PC-9 (cell line): ENCODE results near the gene ADAT3. TPM values are rescaled to one million over a fixed set of nuclear protein-coding genes. Genes with fewer than 3 reads are reported as not detected.
A peak's percentile ranks its signal among the peaks of the same experiment; 100 is the strongest.

ENCODE experiments used
- BruUV-seq: library from RNA; stranded (reverse); fragments of 400-500 nt; replicated peaks from 2 replicates; lab custom pipeline; 2021; lab: Mats Ljungman, UMichigan
- CTCF ChIA-PET: fragments of 300-600 bp; sonication (Branson Sonifier 250); formaldehyde crosslinking; loops from one replicate; lab custom pipeline; 2022; ENCODE audit warnings: antibody characterized with exemption; lab: Charles Lee
- POLR2A ChIA-PET: fragments of 300-600 bp; sonication (Branson Sonifier 250); formaldehyde crosslinking; loops from one replicate; lab custom pipeline; 2022; ENCODE audit warnings: antibody characterized with exemption; ENCODE audit not compliant: unreplicated experiment; lab: Charles Lee
- DNase-seq, 2 experiments: peaks; one replicate each; pipeline versions ENCODE4 v3.0.0 to v3.0.0-alpha.2; 2015 to 2022; ENCODE audit warnings: mixed read lengths in 1 of 2
- H2AFZ ChIP-seq: fragments of 200-600 bp; sonication (generic); 2 replicates; pipeline ENCODE4 v1.8.1; 2017; ENCODE audit warnings: antibody characterized with exemption
- H3F3A ChIP-seq: fragments of 200-600 bp; sonication (generic); 2 replicates; pipeline ENCODE4 v1.8.1; 2017; ENCODE audit warnings: antibody characterized with exemption, mild to moderate bottlenecking, low read depth; ENCODE audit not compliant: insufficient read depth
- H3K27ac ChIP-seq: fragments of 200-600 bp; sonication (generic); 2 replicates; pipeline ENCODE4 v1.6.1; 2016; ENCODE audit warnings: mixed run types
- H3K27me3 ChIP-seq: fragments of 200-600 bp; sonication (generic); 2 replicates; pipeline ENCODE4 v1.6.1; 2016; ENCODE audit warnings: low read depth, mixed run types; ENCODE audit not compliant: insufficient read depth
- H3K36me3 ChIP-seq: fragments of 200-600 bp; sonication (generic); 2 replicates; pipeline ENCODE4 v1.6.1; 2016; ENCODE audit warnings: low read depth, mixed run types
- H3K4me1 ChIP-seq: fragments of 200-600 bp; sonication (generic); replicated peaks from 2 replicates; pipeline ENCODE4 v1.6.1; 2016; ENCODE audit warnings: mixed run types; ENCODE audit not compliant: insufficient read depth
- H3K4me2 ChIP-seq: fragments of 200-600 bp; sonication (generic); 2 replicates; pipeline ENCODE4 v1.6.1; 2017; ENCODE audit warnings: mixed run types
- H3K4me3 ChIP-seq: fragments of 200-600 bp; sonication (generic); 2 replicates; pipeline ENCODE4 v1.6.1; 2016; ENCODE audit warnings: mixed run types
- H3K79me2 ChIP-seq: fragments of 200-600 bp; sonication (generic); 2 replicates; pipeline ENCODE4 v1.6.1; 2017; ENCODE audit warnings: low read depth, mixed run types
- H3K9me2 ChIP-seq: fragments of 200-600 bp; sonication (generic); 2 replicates; pipeline ENCODE4 v1.8.1; 2017; ENCODE audit warnings: mild to moderate bottlenecking; ENCODE audit not compliant: insufficient read depth
- H3K9me3 ChIP-seq: fragments of 200-600 bp; sonication (generic); 2 replicates; pipeline ENCODE4 v1.8.1; 2016; ENCODE audit warnings: low read depth; ENCODE audit not compliant: insufficient read depth
- H4K20me1 ChIP-seq: fragments of 200-600 bp; sonication (generic); 2 replicates; pipeline ENCODE4 v1.8.1; 2017; ENCODE audit not compliant: insufficient read depth
- CTCF ChIP-seq: fragments of 200-600 bp; sonication (generic); conservative IDR thresholded peaks from 2 replicates; pipeline ENCODE4 v1.6.1; 2017; ENCODE audit warnings: mixed run types, antibody characterized with exemption, mild to moderate bottlenecking, moderate library complexity
- EZH2 ChIP-seq: fragments of 200-600 bp; sonication (generic); IDR thresholded peaks from 2 replicates; pipeline ENCODE4 v1.8.0; 2017; ENCODE audit warnings: antibody characterized with exemption, low read depth
- intact Hi-C: fragments of 100-400 bp; cut with micrococcal nuclease; formaldehyde crosslinking; loops from one replicate; pipeline ENCODE4 v1.10.0; 2022; ENCODE audit not compliant: unreplicated experiment
- total RNA-seq: library from RNA; stranded (reverse); gene quantifications from 2 replicates; pipeline ENCODE4 v1.2.3, GENCODE V29; 2021

Gene ADAT3
- total RNA-seq, 1 experiment from 2014 or later = 7.8 TPM

DNA sequence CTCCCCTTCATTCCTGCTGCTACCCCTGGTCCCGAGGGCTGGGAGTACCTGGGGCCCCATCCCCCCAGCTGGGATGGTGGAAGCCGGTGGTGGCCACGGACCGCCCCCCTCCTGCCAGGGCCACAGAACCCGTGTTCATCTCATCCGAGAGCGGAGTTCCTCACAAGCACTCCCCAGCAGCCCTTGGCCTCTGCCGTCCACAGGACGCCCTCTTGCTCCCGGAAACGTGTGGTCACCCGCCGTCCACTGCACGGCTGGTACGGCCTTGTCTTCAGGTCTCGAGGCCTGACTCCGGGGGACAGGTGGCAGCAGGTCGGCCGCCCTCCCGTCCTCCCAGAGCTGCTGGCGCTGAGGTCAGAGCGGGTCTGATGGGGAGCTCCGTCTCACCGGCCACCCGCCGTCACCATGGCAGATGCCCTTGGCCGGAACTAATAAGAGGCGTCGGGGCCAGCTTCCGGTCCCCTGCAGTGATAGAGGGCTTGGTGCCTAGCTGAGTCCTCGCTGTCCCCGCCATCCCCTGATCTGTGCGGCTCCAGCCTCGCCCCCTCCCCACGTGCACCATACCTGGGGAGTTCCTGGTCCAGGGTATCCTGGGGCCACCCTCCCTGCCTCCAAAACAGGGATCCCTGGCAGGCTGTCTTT is 19.2 kb downstream of the ADAT3 start:
- H3K4me2 ChIP-seq = no peak overlapping the region
- H3K27ac ChIP-seq = no peak overlapping the region
- TF ChIP-seq EZH2 (no peak), CTCF (no peak)
- ChIA-PET POLR2A (no interaction called here), CTCF (no interaction called here)
- H3K4me1 ChIP-seq = no peaks in the 10 kb centered on the region
- no peaks in the 10 kb centered on the region for H4K20me1 ChIP-seq
- H3K9me3 ChIP-seq = no peaks in the 10 kb centered on the region
- H3K79me2 ChIP-seq = no peaks in the 10 kb centered on the region
- no peaks in the 10 kb centered on the region for H3K9me2 ChIP-seq
- no peak for DNase-seq
- H3K27me3 ChIP-seq = no peaks in the 10 kb centered on the region
- H3K4me3 ChIP-seq = no peak overlapping the region
- no peak overlapping the region for H2AFZ ChIP-seq
- no peaks in the 10 kb centered on the region; the same call in 1 of the 2 replicates for H3F3A ChIP-seq
- no TSS peak for BruUV-seq
- H3K36me3 ChIP-seq = no peaks in the 10 kb centered on the region
- intact Hi-C loops = loop anchor here (10.0 kb wide), 1 partner anchor 690 kb away; no protein-coding TSS in a partner anchor

DNA sequence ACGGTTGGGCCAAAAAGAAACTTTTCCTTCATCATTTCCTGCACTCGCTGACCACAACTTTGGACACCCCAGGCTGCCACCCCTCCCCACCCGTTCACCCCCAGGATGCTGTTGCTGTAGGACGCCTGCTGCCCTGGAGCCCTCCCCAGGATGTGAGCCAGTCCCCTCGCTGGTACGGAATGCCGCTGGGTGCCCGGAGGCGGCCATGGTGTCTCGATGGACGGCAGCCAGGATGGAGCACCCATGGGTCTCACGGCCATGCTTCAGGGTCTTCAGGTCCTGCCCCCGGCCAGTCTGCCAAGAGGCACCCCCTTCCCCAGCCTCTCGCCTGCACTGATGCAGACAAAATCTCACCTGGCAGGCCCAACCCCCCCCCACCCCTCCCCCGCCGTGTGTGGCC is 20.3 kb downstream of the ADAT3 start:
- Histone ChIP-seq H3K27me3 (no peaks in the 10 kb centered on the region), H3K9me2 (no peaks in the 10 kb centered on the region), H3K4me3 (no peak overlapping the region), H2AFZ (no peak overlapping the region), H3K79me2 (no peaks in the 10 kb centered on the region), H3K4me1 (no peaks in the 10 kb centered on the region), H3K36me3 (no peaks in the 10 kb centered on the region), H3K9me3 (no peaks in the 10 kb centered on the region), H3K4me2 (no peak overlapping the region), H3F3A (no peaks in the 10 kb centered on the region; the same call in 1 of the 2 replicates), H4K20me1 (no peaks in the 10 kb centered on the region), H3K27ac (no peak overlapping the region)
- POLR2A ChIA-PET = no interaction called here
- TF ChIP-seq EZH2 (no peak), CTCF (no peak)
- CTCF ChIA-PET = no interaction called here
- no peak for DNase-seq
- intact Hi-C loops = loop anchor here (10.0 kb wide), 1 partner anchor 689 kb away; no protein-coding TSS in a partner anchor
- TSS peak; percentile 79 for BruUV-seq

- 0 out of 2 replicates have a peak overlapping the region, but pooled peaks have one; percentile 52 for H2AFZ ChIP-seq
These were observed 24.0 kb downstream of the ADAT3 start for GRCh38 chr19:1929021-1929742.

More at GRCh38 chr19:1929021-1929742, 24.0 kb downstream of the ADAT3 start:
- TF ChIP-seq EZH2 = no peak
- TF ChIP-seq CTCF = peak; percentile 76
- Histone ChIP-seq H3K27me3 (no peaks in the 10 kb centered on the region), H3K4me1 (no peaks in the 10 kb centered on the region), H3K36me3 (no peaks in the 10 kb centered on the region), H3K9me3 (no peaks in the 10 kb centered on the region), H3F3A (no peaks in the 10 kb centered on the region; the same call in 1 of the 2 replicates), H3K79me2 (no peaks in the 10 kb centered on the region), H3K27ac (no peak overlapping the region), H4K20me1 (no peaks in the 10 kb centered on the region), H3K4me3 (peak overlapping the region; percentile 46; the same call in 1 of the 2 replicates), H3K4me2 (peak overlapping the region; percentile 84), H3K9me2 (no peaks in the 10 kb centered on the region)
- intact Hi-C loops = loop anchor here (10.0 kb wide), 1 partner anchor 686 kb away; no protein-coding TSS in a partner anchor
- peak in 1 of 2 experiments; percentile 71 for DNase-seq
- CTCF ChIA-PET = interaction anchor here (0.5 to 0.6 kb wide), 2 partner anchors 111 to 682 kb away, joined by 5 to 9 read pairs; no protein-coding TSS in a partner anchor
- no TSS peak for BruUV-seq
- POLR2A ChIA-PET = no interaction called here
